Activated CD4-positive, alpha-beta T cell treated with anti-CD3 and anti-CD28 coated beads for 1 hour (primary cell): ENCODE measurements around the gene TNPO2.
A peak's percentile ranks its signal among the peaks of the same experiment; 100 is the strongest.

Source experiments
- DNase-seq: peaks from one replicate; pipeline ENCODE4 v3.0.0-alpha.2; 2020

The TNPO2 gene

GRCh38 chr19:12672744-12673143 lies 51.0 kb downstream of the TNPO2 start:
- no peak for DNase-seq

GRCh38 chr19:12670159-12670928 lies 53.4 kb downstream of the TNPO2 start:
- no peak for DNase-seq

- DNase-seq: peak; percentile 66
Measured at GRCh38 chr19:12669270-12670158, 54.2 kb downstream of the TNPO2 start.

GRCh38 chr19:12668932-12669269 lies 54.8 kb downstream of the TNPO2 start:
- DNase-seq: peak; percentile 46

- DNase-seq: no peak
Measured at GRCh38 chr19:12668346-12668745, 55.4 kb downstream of the TNPO2 start.

- no peak for DNase-seq
Measured at GRCh38 chr19:12667731-12668302, 55.9 kb downstream of the TNPO2 start.

GRCh38 chr19:12666265-12667048 lies 57.3 kb downstream of the TNPO2 start, which contains the start of the genes MAN2B1 and WDR83:
Gene MAN2B1 (minus strand): TSS chr19:12666742. CDS start chr19:12666701, 41 bp downstream.
Gene WDR83 (plus strand): TSS chr19:12666807. CDS start chr19:12669791, 2,984 bp downstream.
- DNase-seq: peak; percentile 63

- no peak for DNase-seq
Measured at GRCh38 chr19:12665671-12666264, 58.0 kb downstream of the TNPO2 start.

GRCh38 chr19:12665281-12665573 lies 58.5 kb downstream of the TNPO2 start:
- DNase-seq: peak; percentile 29

- DNase-seq: no peak
Measured at GRCh38 chr19:12664406-12665280, 59.1 kb downstream of the TNPO2 start.

- no peak for DNase-seq
Measured at GRCh38 chr19:12660980-12661379, 62.8 kb downstream of the TNPO2 start.

- no peak for DNase-seq
Measured at GRCh38 chr19:12657966-12658365, 65.8 kb downstream of the TNPO2 start.

- no peak for DNase-seq
Measured at GRCh38 chr19:12656899-12657571, 66.7 kb downstream of the TNPO2 start.

- no peak for DNase-seq
Measured at GRCh38 chr19:12655546-12655945, 68.2 kb downstream of the TNPO2 start.

- no peak for DNase-seq
Measured at GRCh38 chr19:12652219-12652618, 71.5 kb downstream of the TNPO2 start.

- no peak for DNase-seq
Measured at GRCh38 chr19:12649941-12650340, 73.8 kb downstream of the TNPO2 start.
